PFSK-1 (cell line): ENCODE results near the gene WDR37.

Experiments
- FOXP2 ChIP-seq: optimal IDR thresholded peaks from 2 replicates; pipeline ENCODE3; 2011; ENCODE audit warnings: borderline replicate concordance, control low read depth, inconsistent platforms; ENCODE audit not compliant: insufficient read depth; ENCODE audit errors: extremely low read length, extremely low read depth
- POLR2AphosphoS5 ChIP-seq: IDR thresholded peaks from 2 replicates; pipeline ENCODE4 v1.6.1; 2012; ENCODE audit warnings: low read depth, mild to moderate bottlenecking, control low read depth, low read length, moderate library complexity
- SIN3A ChIP-seq: IDR thresholded peaks from 2 replicates; pipeline ENCODE4 v1.6.1; 2012; ENCODE audit warnings: mild to moderate bottlenecking, low read length, moderate library complexity, borderline replicate concordance; ENCODE audit not compliant: insufficient read depth
- TAF1 ChIP-seq: IDR thresholded peaks from 2 replicates; pipeline ENCODE4 v1.6.1; 2012; ENCODE audit warnings: low read length, control low read depth, borderline replicate concordance; ENCODE audit not compliant: insufficient read depth
- TF ChIP-seq, protein P1 (sequence below), 2 experiments: IDR thresholded peaks; 2 replicates each; pipeline versions ENCODE4 v1.6.1 to v1.8.0; 2011 to 2012; ENCODE audit warnings: low read depth in 2 of 2, low read length in 2 of 2, control low read depth in 1 of 2, inconsistent platforms in 1 of 2, mild to moderate bottlenecking in 1 of 2, moderate library complexity in 1 of 2; ENCODE audit not compliant: insufficient read depth in 1 of 2

DNA sequence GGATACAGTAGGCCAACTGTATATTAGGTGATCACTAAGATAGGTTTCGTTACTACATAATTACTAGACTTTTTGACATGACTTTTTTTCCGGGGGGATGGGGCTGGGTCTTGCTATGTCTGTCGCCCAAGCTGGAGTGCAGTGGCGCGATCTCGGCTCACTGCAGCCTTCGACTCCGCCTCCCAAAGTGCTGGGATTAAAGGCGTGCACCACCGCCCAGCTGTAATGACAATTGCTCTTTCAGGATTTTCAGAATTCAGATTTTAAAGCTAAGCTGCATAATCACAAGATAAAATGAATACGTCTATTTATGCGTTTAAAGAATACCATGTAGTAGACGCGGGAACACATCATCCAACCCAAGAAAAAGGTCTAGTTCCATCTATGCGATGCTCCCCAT lies 8.2 kb upstream of the WDR37 start:
- no peak for TF ChIP-seq POLR2AphosphoS5
- TF ChIP-seq SIN3A = peak; percentile 66; the same call in 1 of the 2 replicates
- no peak for TF ChIP-seq FOXP2
- TF ChIP-seq, protein P1, sequence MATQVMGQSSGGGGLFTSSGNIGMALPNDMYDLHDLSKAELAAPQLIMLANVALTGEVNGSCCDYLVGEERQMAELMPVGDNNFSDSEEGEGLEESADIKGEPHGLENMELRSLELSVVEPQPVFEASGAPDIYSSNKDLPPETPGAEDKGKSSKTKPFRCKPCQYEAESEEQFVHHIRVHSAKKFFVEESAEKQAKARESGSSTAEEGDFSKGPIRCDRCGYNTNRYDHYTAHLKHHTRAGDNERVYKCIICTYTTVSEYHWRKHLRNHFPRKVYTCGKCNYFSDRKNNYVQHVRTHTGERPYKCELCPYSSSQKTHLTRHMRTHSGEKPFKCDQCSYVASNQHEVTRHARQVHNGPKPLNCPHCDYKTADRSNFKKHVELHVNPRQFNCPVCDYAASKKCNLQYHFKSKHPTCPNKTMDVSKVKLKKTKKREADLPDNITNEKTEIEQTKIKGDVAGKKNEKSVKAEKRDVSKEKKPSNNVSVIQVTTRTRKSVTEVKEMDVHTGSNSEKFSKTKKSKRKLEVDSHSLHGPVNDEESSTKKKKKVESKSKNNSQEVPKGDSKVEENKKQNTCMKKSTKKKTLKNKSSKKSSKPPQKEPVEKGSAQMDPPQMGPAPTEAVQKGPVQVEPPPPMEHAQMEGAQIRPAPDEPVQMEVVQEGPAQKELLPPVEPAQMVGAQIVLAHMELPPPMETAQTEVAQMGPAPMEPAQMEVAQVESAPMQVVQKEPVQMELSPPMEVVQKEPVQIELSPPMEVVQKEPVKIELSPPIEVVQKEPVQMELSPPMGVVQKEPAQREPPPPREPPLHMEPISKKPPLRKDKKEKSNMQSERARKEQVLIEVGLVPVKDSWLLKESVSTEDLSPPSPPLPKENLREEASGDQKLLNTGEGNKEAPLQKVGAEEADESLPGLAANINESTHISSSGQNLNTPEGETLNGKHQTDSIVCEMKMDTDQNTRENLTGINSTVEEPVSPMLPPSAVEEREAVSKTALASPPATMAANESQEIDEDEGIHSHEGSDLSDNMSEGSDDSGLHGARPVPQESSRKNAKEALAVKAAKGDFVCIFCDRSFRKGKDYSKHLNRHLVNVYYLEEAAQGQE (IDR thresholded peaks at IDR 0.05; ENCODE audit: insufficient read depth in 1 of 2, low read depth in 2 of 2, low read length in 2 of 2) = no peak
- TF ChIP-seq TAF1 = no peak
